Omental fat pad (tissue), 4 donors: ENCODE results near the gene KRTAP4-4. TPM values are rescaled to one million over a fixed set of nuclear protein-coding genes. Genes with fewer than 3 reads are reported as not detected.
"Not testable (repeated sequence)": the region's sequence is repeated elsewhere in the genome, so short reads cannot be mapped to it uniquely, and the experiment has no call there.

Source experiments
- ATAC-seq: fragments of 150-250 bp; one replicate; pipeline ENCODE4 v1.9.1; 2016; ENCODE audit warnings: mild to moderate bottlenecking, moderate library complexity; ENCODE audit not compliant: low FRiP score
- DNase-seq: peaks from one replicate; pipeline ENCODE4 v3.0.0-alpha.2; 2019; ENCODE audit warnings: low spot score
- CTCF ChIP-seq, 3 donors: fragments of 450-650 bp; IDR thresholded peaks; one replicate each; pipeline ENCODE4 v1.5.1; 2016 to 2017; ENCODE audit warnings: antibody characterized with exemption in 3 of 3, mild to moderate bottlenecking in 3 of 3, moderate library complexity in 2 of 3
- total RNA-seq, 4 donors: library from RNA; depleted of rRNA; stranded (reverse); fragments of >200 nt; gene quantifications; one replicate each; pipeline ENCODE4 v1.1.0, GENCODE V29; 2016

KRTAP4-4 gene
- total RNA-seq, 4 donors from 2014 or later, result not detected

GRCh38 chr17:41168121-41168520, 7.6 kb upstream of the KRTAP4-4 start, which contains the start of gene KRTAP4-3:
Gene KRTAP4-3 (minus strand): TSS chr17:41168221. CDS start chr17:41168172, 49 bp downstream.
- no peak for TF ChIP-seq CTCF (IDR thresholded peaks at IDR 0.05)
- DNase-seq (no peak), ATAC-seq (no peak)

- TF ChIP-seq CTCF (IDR thresholded peaks at IDR 0.05), result no peak
- no peak for DNase-seq
- no peak for ATAC-seq
Measured at GRCh38 chr17:41167561-41167960, 7.0 kb upstream of the KRTAP4-4 start.

- DNase-seq, result no peak
- no peak for TF ChIP-seq CTCF (IDR thresholded peaks at IDR 0.05)
- ATAC-seq, result no peak
Measured at GRCh38 chr17:41163828-41164227, 3.3 kb upstream of the KRTAP4-4 start.

GRCh38 chr17:41160190-41160589, 358 bp downstream of the KRTAP4-4 start:
- not testable (repeated sequence) for ATAC-seq, DNase-seq

GRCh38 chr17:41153856-41154255, 6.7 kb downstream of the KRTAP4-4 start:
- TF ChIP-seq CTCF (IDR thresholded peaks at IDR 0.05), result no peak
- DNase-seq (no peak), ATAC-seq (no peak)

- DNase-seq, result no peak
- ATAC-seq, result no peak
- TF ChIP-seq CTCF (IDR thresholded peaks at IDR 0.05), result no peak
Measured at GRCh38 chr17:41151525-41151924, 9.0 kb downstream of the KRTAP4-4 start.

GRCh38 chr17:41150026-41150425, 10.5 kb downstream of the KRTAP4-4 start:
- ATAC-seq, result no peak
- no peak for TF ChIP-seq CTCF (IDR thresholded peaks at IDR 0.05)
- DNase-seq, result no peak

- ATAC-seq (no peak), DNase-seq (no peak)
- TF ChIP-seq CTCF (IDR thresholded peaks at IDR 0.05), result no peak
Measured at GRCh38 chr17:41149652-41149985, 10.9 kb downstream of the KRTAP4-4 start, which contains the start of gene KRTAP4-5. Gene KRTAP4-5 (minus strand): TSS chr17:41149825. CDS start chr17:41149767, 58 bp downstream.

GRCh38 chr17:41148971-41149651, 11.4 kb downstream of the KRTAP4-4 start:
- not testable (repeated sequence) for DNase-seq, ATAC-seq
